ENCODE data around the gene DBH.

Gene DBH

DNA sequence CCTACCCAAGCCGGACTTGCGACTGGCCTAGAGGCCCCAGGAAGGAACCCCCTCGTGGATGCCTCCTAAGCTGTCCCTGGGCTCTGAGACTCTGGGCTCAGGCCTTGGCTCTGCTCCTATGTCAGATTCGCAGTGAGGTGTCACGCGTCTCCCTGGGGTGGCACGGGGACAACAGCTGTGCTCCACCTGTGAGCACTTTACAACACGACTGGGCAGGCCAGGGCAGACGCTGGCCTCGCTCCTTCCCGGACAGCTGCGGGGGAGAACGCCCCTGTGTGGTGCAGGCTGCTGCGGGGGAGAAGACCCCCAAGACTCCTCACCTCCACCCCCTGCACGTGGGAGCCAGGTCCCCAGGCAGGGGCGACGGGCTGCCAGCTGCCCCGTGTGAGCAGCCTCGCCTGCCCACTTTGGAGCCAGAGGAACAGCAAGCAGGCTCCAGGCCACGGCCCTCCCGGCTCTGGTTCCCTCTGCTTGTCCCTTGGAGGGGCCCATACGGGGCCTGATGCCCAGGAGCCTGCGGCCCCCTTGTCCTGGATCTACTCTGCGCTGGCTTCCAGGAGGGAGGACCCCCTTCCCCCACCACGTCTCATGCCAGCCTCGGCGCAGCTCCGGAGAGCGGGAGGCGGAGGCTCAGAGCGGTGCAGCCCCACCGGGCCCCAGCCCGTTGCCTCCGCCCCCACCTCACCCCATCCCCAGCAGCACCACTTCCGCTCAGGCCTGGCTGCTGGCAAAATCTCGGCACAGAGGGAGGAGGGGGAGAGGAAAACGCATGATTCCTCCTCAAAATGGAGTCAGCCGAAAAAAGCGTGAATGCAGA is 66.0 kb downstream of the DBH start:
- DNase-seq (ENCODE audit: low spot score), result no peak
- peak overlapping the region; percentile 53 for H3K4me3 ChIP-seq
- peak overlapping the region in 1 of 2 donors; percentile 30 for H3K27ac ChIP-seq
- TF ChIP-seq, protein P1, sequence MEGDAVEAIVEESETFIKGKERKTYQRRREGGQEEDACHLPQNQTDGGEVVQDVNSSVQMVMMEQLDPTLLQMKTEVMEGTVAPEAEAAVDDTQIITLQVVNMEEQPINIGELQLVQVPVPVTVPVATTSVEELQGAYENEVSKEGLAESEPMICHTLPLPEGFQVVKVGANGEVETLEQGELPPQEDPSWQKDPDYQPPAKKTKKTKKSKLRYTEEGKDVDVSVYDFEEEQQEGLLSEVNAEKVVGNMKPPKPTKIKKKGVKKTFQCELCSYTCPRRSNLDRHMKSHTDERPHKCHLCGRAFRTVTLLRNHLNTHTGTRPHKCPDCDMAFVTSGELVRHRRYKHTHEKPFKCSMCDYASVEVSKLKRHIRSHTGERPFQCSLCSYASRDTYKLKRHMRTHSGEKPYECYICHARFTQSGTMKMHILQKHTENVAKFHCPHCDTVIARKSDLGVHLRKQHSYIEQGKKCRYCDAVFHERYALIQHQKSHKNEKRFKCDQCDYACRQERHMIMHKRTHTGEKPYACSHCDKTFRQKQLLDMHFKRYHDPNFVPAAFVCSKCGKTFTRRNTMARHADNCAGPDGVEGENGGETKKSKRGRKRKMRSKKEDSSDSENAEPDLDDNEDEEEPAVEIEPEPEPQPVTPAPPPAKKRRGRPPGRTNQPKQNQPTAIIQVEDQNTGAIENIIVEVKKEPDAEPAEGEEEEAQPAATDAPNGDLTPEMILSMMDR (IDR thresholded peaks at IDR 0.05), result no peak

DNA sequence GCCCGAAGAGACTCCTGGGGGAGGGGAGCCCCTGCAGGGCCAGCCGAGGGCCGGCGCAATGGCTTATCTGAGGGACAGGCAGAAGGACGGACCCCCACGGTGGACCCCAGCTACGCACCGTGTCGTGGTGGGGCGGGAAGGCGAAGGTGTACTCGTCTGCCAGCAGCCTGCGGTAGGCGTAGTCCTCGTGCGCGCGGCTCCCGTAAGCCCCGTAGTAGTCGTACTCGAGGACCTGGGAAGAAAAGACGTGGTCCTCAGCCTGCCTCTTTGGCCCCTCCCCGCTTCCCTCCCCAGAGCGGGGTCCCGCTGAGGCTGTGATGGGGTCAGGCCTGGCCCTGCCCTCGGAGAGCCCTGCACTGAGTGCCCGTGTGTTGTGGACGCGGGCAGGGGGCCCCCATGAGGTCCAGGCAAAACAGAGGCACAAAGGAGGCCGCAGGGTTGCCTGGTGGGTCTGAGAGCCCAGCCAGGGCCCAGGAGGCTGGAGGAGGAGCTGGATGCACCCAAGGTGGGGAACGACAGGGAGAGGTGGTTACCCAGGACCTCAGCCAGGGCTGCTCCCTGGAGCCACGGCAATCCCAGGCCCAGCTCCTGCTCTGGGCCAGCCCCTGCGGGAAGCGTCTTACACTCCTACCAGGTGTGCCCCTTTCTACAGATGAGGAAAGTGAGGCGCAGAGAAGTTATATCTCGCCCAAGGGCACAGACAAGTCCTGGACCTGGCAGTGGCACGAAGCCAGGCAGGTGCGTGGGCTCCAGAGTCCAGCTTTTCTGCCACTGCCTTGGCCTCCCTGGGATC is 66.8 kb downstream of the DBH start:
- no peak for DNase-seq (ENCODE audit: low spot score)
- Histone ChIP-seq H3K4me3 (peak overlapping the region; percentile 53), H3K27ac (peak overlapping the region in 1 of 2 donors; percentile 30)
- TF ChIP-seq, protein P1 (IDR thresholded peaks at IDR 0.05), result no peak

DNA sequence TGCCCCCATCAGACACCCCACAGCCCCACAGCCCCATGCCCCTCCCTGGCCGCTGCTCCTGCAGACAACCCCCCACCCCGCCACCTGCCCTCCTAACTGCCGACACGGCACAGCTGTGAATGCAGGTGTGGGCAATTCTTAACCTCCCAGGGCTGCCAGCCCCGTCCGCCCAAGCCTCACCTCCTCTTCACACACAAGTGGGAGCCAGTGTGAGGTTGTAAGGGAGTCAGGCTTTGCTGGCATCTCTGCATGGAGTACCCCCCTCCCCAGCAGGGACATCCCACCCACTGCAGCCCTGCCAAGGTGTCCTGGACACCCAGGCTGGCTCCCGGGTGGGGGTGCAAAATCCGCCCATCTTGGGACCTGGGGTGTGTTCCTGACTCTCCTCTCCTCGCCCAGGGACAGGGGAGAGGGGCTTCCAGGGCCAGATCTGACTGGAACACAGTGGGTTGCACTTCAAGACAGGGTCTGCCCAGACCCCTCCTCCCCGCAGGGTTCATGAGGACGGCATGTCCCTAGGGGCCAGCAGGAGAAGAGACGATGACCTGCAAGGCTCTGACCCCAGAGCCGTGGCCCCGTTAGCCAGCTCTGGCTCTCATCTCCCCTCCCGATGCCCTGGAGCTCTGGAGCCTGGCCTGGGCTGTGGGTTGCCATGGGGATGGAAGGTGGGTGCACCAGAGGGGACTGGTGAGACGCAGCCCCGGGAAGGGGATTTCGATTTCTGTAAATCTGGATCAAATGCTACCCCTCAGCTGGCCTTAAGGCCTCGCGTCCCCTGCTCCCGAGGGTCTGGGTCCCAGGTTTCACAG is 67.6 kb downstream of the DBH start:
- Histone ChIP-seq H3K4me3 (no peak overlapping the region), H3K27ac (no peak overlapping the region)
- no peak for DNase-seq (ENCODE audit: low spot score)
- TF ChIP-seq, protein P1 (IDR thresholded peaks at IDR 0.05), result no peak

DNA sequence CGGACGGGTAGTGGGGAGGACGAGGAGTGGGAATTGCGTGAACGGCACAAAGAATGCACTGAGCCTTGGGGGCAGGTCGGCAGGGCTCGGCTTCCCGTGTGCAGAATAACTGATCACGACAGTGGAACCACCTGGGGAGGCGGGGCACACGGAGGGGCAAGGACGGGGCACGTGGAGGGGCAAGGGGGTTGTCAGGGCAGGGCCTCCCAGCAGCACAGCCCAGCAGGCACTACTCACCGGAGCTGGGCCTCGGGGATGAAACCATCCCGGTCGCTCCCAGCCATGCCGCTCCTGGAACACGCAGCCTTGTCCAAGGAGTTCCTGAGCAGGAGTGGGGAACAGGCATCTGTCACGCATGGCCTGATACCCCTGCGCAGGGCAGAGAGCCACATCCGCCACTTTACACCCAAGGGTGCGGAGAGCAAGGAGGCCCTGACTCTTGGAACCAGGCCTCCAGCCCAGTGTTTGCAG is 68.6 kb downstream of the DBH start:
- no peak overlapping the region for H3K27ac ChIP-seq
- no peak overlapping the region for H3K4me3 ChIP-seq
- no peak for DNase-seq (ENCODE audit: low spot score)
- TF ChIP-seq, protein P1 (IDR thresholded peaks at IDR 0.05), result no peak

DNA sequence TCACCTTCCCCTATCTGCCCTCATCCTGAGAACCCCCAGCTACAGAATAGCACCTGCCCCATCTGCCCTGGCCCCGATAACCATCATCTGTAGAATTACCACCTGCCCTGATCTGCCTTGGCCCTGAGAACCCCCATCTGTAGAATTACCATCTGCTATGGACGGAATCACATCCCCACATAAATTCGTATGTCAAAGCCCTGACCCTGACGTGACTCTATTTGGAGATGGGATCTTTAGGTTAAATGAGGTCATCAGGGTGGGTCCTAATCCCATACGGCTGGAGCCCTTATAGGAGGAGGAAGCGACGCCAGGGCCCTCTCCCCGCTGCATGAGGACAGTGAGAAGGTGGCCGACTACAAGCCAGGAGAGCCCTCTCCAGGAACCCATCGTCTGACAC is 69.4 kb downstream of the DBH start:
- no peak for DNase-seq (ENCODE audit: low spot score)
- H3K27ac ChIP-seq, result no peak overlapping the region
- TF ChIP-seq, protein P1 (IDR thresholded peaks at IDR 0.05), result no peak
- no peak overlapping the region for H3K4me3 ChIP-seq

DNA sequence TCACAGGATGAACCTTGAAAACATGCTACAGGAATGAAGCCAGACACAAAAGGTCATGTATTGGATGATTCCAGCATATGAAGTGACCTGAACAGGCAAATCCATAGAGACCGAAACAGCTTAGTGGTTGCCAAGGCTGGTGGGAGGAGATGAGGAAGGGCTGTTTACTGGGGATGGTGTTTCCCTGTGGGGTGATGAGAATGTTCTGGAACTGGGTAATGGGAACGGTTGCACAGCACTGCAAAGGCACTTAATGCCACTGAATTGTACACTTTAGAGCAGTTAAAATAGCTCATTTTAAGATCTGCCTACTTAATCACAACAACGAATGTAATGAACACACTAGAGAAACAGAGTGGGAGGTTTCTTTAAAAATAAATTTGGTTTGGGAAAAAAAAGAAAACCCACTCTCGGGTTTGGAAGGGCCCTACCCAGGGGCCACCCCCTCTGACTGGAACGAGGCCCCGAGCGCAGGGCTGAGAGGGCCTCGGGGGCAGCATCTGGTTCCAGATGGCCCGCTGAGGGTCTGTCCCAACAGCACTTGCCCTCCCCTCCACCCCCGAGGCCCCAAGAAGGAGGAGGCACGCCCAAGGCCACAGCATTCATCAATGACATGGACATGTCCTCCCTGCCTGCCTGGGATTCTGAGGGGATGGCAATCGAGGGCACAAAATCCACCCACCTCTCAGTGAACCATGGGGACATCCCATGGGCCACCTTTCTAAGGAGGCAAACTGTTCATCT is 70.3 kb downstream of the DBH start:
- DNase-seq (ENCODE audit: low spot score), result no peak
- Histone ChIP-seq H3K27ac (peak overlapping the region in 1 of 2 donors; percentile 59), H3K4me3 (no peak overlapping the region)
- TF ChIP-seq, protein P1 (IDR thresholded peaks at IDR 0.05), result no peak
